Hematopoietic multipotent progenitor cell treated with erythropoietin and hydrocortisone succinate and interleukin-3 and kit ligand, for 15 days (in vitro differentiated cells): ENCODE data around the gene CCDC88B.

Source experiments
- DNase-seq: peaks from one replicate; pipeline ENCODE4 v3.0.0-alpha.2; 2015; ENCODE audit warnings: low spot score

The CCDC88B gene

DNA sequence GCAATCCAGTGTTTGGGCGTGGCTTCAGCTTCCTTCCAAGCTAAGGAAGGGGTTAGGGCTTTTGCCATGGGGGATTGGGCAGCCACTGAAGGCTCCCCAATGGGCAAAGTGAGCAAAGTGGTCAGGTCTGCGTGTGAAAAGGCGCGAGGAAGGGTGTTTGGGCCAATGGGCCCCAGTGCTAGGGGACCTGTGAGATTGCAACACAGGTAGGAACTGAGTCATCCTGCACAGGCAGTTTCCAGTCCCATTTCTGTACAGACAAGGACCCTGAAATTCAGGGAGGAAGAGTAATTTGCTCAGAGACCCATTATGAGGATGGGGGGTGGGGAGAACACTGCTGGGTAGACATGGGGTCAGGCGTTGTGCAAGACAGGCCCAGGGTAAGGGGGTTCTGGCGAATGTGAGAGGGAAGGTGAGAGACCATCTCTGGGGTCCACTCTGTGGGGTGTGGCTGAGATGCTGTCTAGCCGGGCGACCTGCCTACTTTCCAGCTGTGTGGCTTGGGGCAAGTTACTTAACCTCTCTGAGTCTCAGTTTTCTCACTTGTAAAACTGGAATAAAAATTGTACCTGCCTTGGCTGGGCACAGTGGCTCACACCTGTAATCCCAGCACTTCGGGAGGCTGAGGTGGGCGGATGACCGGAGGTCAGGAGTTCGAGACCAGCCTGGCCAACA lies 7.3 kb downstream of the CCDC88B start:
- DNase-seq, result no peak

- no peak for DNase-seq
These were observed 8.5 kb downstream of the CCDC88B start for GRCh38 chr11:64348383-64349024.

DNA sequence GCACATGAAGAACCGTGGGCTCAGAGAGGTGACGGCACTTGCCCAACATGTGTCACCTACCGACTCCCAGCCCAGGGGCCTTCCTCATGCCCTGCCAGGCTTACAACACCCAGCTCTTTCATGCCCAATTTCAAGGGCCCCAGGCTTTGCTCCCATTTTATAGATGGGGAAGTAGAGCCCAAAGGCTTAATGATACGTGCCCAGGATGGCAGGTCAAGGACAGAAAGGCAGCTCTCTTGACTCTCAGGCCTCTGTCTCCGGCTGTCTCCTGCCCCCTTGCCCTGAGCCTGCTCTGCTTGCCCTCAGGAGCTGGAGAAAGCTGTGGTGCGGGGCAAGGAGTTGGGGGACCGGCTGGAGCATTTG lies 9.0 kb downstream of the CCDC88B start:
- DNase-seq, result no peak

GRCh38 chr11:64349404-64349803 lies 9.4 kb downstream of the CCDC88B start:
- DNase-seq, result no peak

DNA sequence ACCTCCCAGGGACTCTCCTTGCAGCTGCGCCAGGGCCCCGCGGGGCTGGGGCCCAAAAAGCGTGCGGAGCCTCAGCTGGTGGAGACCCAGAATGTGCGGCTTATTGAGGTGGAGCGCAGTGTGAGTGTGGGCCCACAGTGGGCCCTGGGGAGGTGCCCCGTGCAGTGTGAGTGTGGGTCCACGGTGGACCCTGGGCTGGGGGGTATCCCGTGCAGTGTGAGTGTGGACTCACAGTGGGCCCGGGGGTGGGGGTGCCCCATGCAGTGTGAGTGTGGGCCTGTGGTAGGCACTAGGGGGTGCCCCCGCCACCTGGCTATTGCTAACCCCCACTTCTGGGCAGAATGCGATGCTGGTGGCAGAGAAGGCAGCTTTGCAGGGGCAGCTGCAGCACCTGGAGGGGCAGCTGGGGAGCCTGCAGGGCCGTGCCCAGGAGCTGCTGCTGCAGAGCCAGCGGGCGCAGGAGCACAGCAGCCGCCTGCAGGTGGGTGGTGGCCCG lies 11.2 kb downstream of the CCDC88B start:
- no peak for DNase-seq

- DNase-seq, result no peak
These were observed 12.3 kb downstream of the CCDC88B start for GRCh38 chr11:64352099-64352994.

GRCh38 chr11:64352995-64353714 lies 13.2 kb downstream of the CCDC88B start:
- no peak for DNase-seq

GRCh38 chr11:64353715-64354506 lies 13.9 kb downstream of the CCDC88B start:
- DNase-seq, result no peak

DNA sequence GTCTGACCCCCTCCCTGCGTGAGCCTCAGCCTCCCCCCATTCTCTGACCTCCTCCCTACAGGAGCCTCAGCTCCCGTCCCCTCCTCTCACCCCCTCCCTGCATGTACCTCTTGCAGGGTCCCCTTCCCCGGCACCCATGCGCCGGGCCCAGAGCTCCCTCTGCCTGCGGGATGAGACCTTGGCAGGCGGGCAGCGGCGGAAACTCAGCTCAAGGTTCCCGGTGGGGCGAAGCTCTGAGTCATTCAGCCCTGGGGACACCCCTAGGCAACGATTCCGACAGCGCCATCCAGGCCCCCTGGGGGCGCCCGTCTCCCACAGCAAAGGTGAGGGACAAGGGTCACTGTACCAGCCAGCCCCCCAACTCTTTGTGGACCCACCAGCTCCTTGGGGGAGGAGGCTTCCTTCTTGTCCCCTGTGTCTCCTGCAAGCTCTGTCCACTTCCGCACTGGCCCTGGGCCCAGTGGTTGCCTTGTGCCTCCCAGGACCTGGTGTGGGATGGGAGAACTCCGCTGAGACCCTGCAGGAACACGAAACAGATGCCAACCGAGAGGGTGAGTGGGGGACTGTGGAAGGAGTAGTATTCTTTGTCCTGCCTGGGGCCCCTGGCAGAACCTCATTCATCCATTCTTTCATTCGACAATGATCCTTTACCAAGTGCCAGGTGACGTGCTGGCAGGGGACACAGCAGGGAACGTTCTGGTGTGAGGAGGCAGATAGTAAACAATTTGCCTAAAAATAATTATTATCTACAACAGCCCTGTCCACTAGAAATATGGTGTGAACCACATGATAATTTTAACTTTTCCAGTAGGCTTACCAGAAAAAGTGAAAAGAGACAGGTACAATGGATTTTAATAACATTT lies 15.3 kb downstream of the CCDC88B start:
- DNase-seq, result peak; percentile 80

DNA sequence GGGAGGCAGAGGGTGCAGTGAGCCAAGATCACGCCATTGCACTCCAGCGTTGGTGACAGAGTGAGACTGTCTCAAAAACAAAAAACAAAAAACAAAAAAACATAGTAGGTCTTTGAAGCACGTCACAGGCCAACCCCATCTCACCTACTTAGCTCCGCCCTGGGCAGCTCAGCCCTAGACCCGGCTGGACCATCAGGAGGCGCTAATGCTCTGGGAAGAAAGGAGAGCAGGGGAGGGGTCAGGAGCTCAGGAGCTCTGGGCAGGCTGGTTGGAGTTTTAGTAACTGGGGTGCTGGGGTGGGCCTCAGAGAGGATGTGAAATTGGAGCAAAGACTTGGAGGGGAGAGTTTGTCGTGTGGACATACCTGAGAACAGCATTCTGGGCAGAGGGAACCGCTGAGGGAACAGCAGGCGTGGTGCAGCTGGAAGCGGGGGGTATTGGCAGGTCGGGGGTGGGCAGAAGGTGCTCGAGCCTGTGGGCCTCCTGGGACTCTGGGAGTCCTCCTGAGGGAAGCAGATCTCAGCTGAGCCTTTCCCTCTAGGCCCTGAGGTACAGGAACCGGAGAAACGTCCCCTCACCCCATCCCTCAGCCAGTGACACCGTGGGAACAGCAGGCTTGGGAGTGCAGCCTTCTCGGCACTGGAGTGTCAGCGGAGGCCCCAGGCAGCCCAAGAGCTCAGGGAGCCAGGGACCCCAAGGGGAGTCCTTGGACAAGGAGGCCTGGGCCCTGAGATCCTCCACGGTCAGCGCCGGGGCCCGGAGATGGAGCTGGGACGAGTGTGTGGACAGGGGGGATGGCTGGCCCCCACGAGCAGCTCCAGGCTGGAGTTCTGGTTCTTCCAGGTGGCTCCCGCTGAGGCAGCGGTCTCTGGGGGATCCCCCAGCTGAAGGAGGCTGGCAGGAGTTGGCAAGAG lies 16.8 kb downstream of the CCDC88B start:
- peak; percentile 54 for DNase-seq

DNA sequence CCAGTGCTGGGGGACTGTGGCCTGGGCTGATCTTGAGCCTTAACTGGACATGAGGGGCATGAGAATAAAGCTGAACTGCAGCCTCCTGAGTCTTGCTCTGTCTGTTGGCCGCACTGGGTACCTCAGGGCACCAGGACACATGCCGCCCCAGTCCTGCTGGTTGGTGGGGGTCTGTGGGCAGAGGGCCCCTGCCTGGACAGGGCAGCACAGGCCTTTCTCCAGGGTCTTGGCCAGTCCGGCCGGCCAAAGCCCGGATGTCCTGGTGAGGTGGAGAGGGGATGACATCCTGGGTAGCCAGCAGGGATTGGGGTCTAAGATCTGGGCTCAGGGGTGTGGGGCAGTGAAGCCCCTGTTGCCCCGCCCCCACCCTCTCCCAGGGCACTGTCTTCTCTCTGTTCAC lies 17.4 kb downstream of the CCDC88B start:
- DNase-seq, result no peak

GRCh38 chr11:64357904-64358535 lies 18.0 kb downstream of the CCDC88B start:
- DNase-seq, result peak; percentile 43

DNA sequence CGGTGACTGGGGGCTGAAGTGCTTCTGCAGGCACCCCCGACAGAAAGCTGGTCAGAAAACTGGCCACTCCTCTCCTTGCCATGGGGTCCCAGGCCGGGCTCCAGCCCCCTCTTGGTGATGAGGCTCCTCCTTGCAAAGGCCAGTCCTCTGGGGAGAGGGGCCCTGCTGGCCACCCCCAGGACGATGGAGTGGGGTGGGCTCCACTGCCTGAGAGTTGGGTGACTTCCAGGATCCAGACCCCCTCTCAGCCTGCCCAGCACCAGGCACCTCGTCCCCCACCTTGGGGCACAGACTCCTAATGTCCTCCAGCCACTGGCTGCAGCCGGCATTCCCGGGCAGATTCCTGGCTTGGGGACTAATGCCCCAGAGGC lies 18.5 kb downstream of the CCDC88B start:
- DNase-seq, result no peak

GRCh38 chr11:64358907-64359711 lies 19.1 kb downstream of the CCDC88B start, which contains the start of gene RPS6KA4:
Gene RPS6KA4, plus strand, starts transcription at chr11:64359162. Its CDS starts 74 bp downstream, at chr11:64359236.
- DNase-seq, result peak; percentile 75

GRCh38 chr11:64359712-64360445 lies 19.9 kb downstream of the CCDC88B start:
- no peak for DNase-seq

- DNase-seq, result no peak
These were observed 20.5 kb downstream of the CCDC88B start for GRCh38 chr11:64360448-64360921.

DNA sequence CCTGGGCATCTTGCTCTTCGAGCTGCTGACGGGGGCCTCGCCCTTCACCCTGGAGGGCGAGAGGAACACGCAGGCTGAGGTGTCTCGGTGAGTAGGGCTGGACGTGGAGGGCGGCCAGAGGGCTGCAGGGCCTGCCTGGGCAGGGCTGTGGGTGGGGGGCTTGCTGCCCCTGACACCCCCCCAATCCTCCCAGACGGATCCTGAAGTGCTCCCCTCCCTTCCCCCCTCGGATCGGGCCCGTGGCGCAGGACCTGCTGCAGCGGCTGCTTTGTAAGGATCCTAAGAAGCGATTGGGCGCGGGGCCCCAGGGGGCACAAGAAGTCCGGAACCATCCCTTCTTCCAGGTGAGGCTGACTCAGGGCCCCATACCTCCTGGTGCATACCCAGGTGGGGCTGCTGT lies 21.7 kb downstream of the CCDC88B start:
- DNase-seq, result no peak
